ENCODE results near the gene EFR3B.

Gene EFR3B

GRCh38 chr2:25112113-25112512 is 70.2 kb downstream of the EFR3B start:
- no peaks in the 10 kb centered on the region for H3K27me3 ChIP-seq
- no peaks in the 10 kb centered on the region for H3K4me1 ChIP-seq (ENCODE audit: control insufficient read depth in 1 of 2, insufficient read depth in 1 of 2, low read depth in 1 of 2, low read length in 1 of 2)
- H3K4me3 ChIP-seq (ENCODE audit: low read depth in 1 of 2, low read length in 1 of 2) = no peak overlapping the region
- H3K9me3 ChIP-seq = no peaks in the 10 kb centered on the region
- no peaks in the 10 kb centered on the region for H3K36me3 ChIP-seq
- no peak for TF ChIP-seq CTCF (IDR thresholded peaks at IDR 0.05)
- H3K27ac ChIP-seq = no peak overlapping the region

- H3K27me3 ChIP-seq = no peaks in the 10 kb centered on the region
- no peaks in the 10 kb centered on the region for H3K9me3 ChIP-seq
- H3K4me3 ChIP-seq (ENCODE audit: low read depth in 1 of 2, low read length in 1 of 2) = no peak overlapping the region
- H3K27ac ChIP-seq = no peak overlapping the region
- H3K36me3 ChIP-seq = no peaks in the 10 kb centered on the region
- no peaks in the 10 kb centered on the region for H3K4me1 ChIP-seq (ENCODE audit: control insufficient read depth in 1 of 2, insufficient read depth in 1 of 2, low read depth in 1 of 2, low read length in 1 of 2)
- no peak for TF ChIP-seq CTCF (IDR thresholded peaks at IDR 0.05)
These were observed 73.5 kb downstream of the EFR3B start for GRCh38 chr2:25115249-25115883.

GRCh38 chr2:25115902-25116301 is 74.0 kb downstream of the EFR3B start:
- H3K27me3 ChIP-seq = no peaks in the 10 kb centered on the region
- H3K4me1 ChIP-seq (ENCODE audit: control insufficient read depth in 1 of 2, insufficient read depth in 1 of 2, low read depth in 1 of 2, low read length in 1 of 2) = no peaks in the 10 kb centered on the region
- H3K9me3 ChIP-seq = no peaks in the 10 kb centered on the region
- H3K4me3 ChIP-seq (ENCODE audit: low read depth in 1 of 2, low read length in 1 of 2) = no peak overlapping the region
- TF ChIP-seq CTCF (IDR thresholded peaks at IDR 0.05) = no peak
- H3K36me3 ChIP-seq = no peaks in the 10 kb centered on the region
- H3K27ac ChIP-seq = no peak overlapping the region

- Histone ChIP-seq H3K9me3 (no peaks in the 10 kb centered on the region), H3K36me3 (no peaks in the 10 kb centered on the region), H3K4me1 (ENCODE audit: control insufficient read depth in 1 of 2, insufficient read depth in 1 of 2, low read depth in 1 of 2, low read length in 1 of 2) (no peaks in the 10 kb centered on the region), H3K4me3 (ENCODE audit: low read depth in 1 of 2, low read length in 1 of 2) (no peak overlapping the region), H3K27me3 (no peaks in the 10 kb centered on the region), H3K27ac (no peak overlapping the region)
- no peak for TF ChIP-seq CTCF (IDR thresholded peaks at IDR 0.05)
These were observed 75.1 kb downstream of the EFR3B start for GRCh38 chr2:25116956-25117355.

- Histone ChIP-seq H3K9me3 (no peaks in the 10 kb centered on the region), H3K4me1 (ENCODE audit: control insufficient read depth in 1 of 2, insufficient read depth in 1 of 2, low read depth in 1 of 2, low read length in 1 of 2) (peaks cover 0 to 8% of the 10 kb centered on the region in 2 experiments), H3K36me3 (no peaks in the 10 kb centered on the region), H3K27me3 (no peaks in the 10 kb centered on the region), H3K4me3 (ENCODE audit: low read depth in 1 of 2, low read length in 1 of 2) (no peak overlapping the region), H3K27ac (no peak overlapping the region)
- no peak for TF ChIP-seq CTCF (IDR thresholded peaks at IDR 0.05)
These were observed 77.4 kb downstream of the EFR3B start for GRCh38 chr2:25119263-25119662.

Measured in neutrophil (primary cell).